ENCODE data around the gene PLBD2.
A peak's percentile ranks its signal among the peaks of the same experiment; 100 is the strongest.
"Not testable (repeated sequence)": the region's sequence is repeated elsewhere in the genome, so short reads cannot be mapped to it uniquely, and the experiment has no call there.

PLBD2 gene

GRCh38 chr12:113333418-113333750 is 25.0 kb upstream of the PLBD2 start:
- DNase-seq, result no peak
- in situ Hi-C loops (cut with HindIII; ENCODE audit: low pct_ligation_motif_present, low pct_unique_long_range_greater_than_20kb, low sequenced_read_pairs), result no loop called here

GRCh38 chr12:113333877-113334785 is 24.3 kb upstream of the PLBD2 start:
- no peak for DNase-seq
- in situ Hi-C loops (cut with HindIII; ENCODE audit: low pct_ligation_motif_present, low pct_unique_long_range_greater_than_20kb, low sequenced_read_pairs), result no loop called here

GRCh38 chr12:113334786-113335539 is 23.4 kb upstream of the PLBD2 start, which contains the start of gene SLC8B1:
Gene SLC8B1 (minus strand): TSS chr12:113335109. CDS start chr12:113332878, 2,231 bp downstream.
- in situ Hi-C loops (cut with HindIII; ENCODE audit: low pct_ligation_motif_present, low pct_unique_long_range_greater_than_20kb, low sequenced_read_pairs), result no loop called here
- peak; percentile 88 for DNase-seq

GRCh38 chr12:113339540-113339939 is 18.8 kb upstream of the PLBD2 start:
- in situ Hi-C loops (cut with HindIII; ENCODE audit: low pct_ligation_motif_present, low pct_unique_long_range_greater_than_20kb, low sequenced_read_pairs), result no loop called here
- DNase-seq, result no peak

GRCh38 chr12:113340061-113340460 is 18.3 kb upstream of the PLBD2 start:
- DNase-seq, result no peak
- in situ Hi-C loops (cut with HindIII; ENCODE audit: low pct_ligation_motif_present, low pct_unique_long_range_greater_than_20kb, low sequenced_read_pairs), result no loop called here

- no peak for DNase-seq
- in situ Hi-C loops (cut with HindIII; ENCODE audit: low pct_ligation_motif_present, low pct_unique_long_range_greater_than_20kb, low sequenced_read_pairs), result no loop called here
Measured at GRCh38 chr12:113341535-113341934, 16.9 kb upstream of the PLBD2 start.

GRCh38 chr12:113345318-113345717 is 13.1 kb upstream of the PLBD2 start:
- in situ Hi-C loops (cut with HindIII; ENCODE audit: low pct_ligation_motif_present, low pct_unique_long_range_greater_than_20kb, low sequenced_read_pairs), result no loop called here
- DNase-seq, result no peak

- in situ Hi-C loops (cut with HindIII; ENCODE audit: low pct_ligation_motif_present, low pct_unique_long_range_greater_than_20kb, low sequenced_read_pairs), result no loop called here
- DNase-seq, result no peak
Measured at GRCh38 chr12:113346353-113346752, 12.0 kb upstream of the PLBD2 start.

GRCh38 chr12:113347107-113347506 is 11.3 kb upstream of the PLBD2 start:
- in situ Hi-C loops (cut with HindIII; ENCODE audit: low pct_ligation_motif_present, low pct_unique_long_range_greater_than_20kb, low sequenced_read_pairs), result no loop called here
- DNase-seq, result no peak

- no peak for DNase-seq
- in situ Hi-C loops (cut with HindIII; ENCODE audit: low pct_ligation_motif_present, low pct_unique_long_range_greater_than_20kb, low sequenced_read_pairs), result no loop called here
Measured at GRCh38 chr12:113347892-113348291, 10.5 kb upstream of the PLBD2 start.

GRCh38 chr12:113348849-113349536 is 9.4 kb upstream of the PLBD2 start:
- in situ Hi-C loops (cut with HindIII; ENCODE audit: low pct_ligation_motif_present, low pct_unique_long_range_greater_than_20kb, low sequenced_read_pairs), result no loop called here
- DNase-seq, result no peak

GRCh38 chr12:113351089-113351488 is 7.3 kb upstream of the PLBD2 start:
- in situ Hi-C loops (cut with HindIII; ENCODE audit: low pct_ligation_motif_present, low pct_unique_long_range_greater_than_20kb, low sequenced_read_pairs), result no loop called here
- no peak for DNase-seq

- DNase-seq; in situ Hi-C loops (cut with HindIII; ENCODE audit: low pct_ligation_motif_present, low pct_unique_long_range_greater_than_20kb, low sequenced_read_pairs): not testable (repeated sequence)
Measured at GRCh38 chr12:113354192-113354591, 4.2 kb upstream of the PLBD2 start.

GRCh38 chr12:113359133-113359938 is 949 bp downstream of the PLBD2 start:
- DNase-seq, result no peak
- in situ Hi-C loops (cut with HindIII; ENCODE audit: low pct_ligation_motif_present, low pct_unique_long_range_greater_than_20kb, low sequenced_read_pairs), result no loop called here

GRCh38 chr12:113359939-113360748 is 1.8 kb downstream of the PLBD2 start:
- in situ Hi-C loops (cut with HindIII; ENCODE audit: low pct_ligation_motif_present, low pct_unique_long_range_greater_than_20kb, low sequenced_read_pairs), result no loop called here
- DNase-seq, result peak; percentile 21

GRCh38 chr12:113361574-113362370 is 3.4 kb downstream of the PLBD2 start:
- no peak for DNase-seq

GRCh38 chr12:113364698-113365097 is 6.3 kb downstream of the PLBD2 start:
- in situ Hi-C loops (cut with HindIII; ENCODE audit: low pct_ligation_motif_present, low pct_unique_long_range_greater_than_20kb, low sequenced_read_pairs), result no loop called here
- DNase-seq, result no peak

More at GRCh38 chr12:113361574-113362370, 3.4 kb downstream of the PLBD2 start:
- in situ Hi-C loops (cut with HindIII; ENCODE audit: low pct_ligation_motif_present, low pct_unique_long_range_greater_than_20kb, low sequenced_read_pairs), result no loop called here
